ENCODE measurements around the gene ZFP36L2.

DNA sequence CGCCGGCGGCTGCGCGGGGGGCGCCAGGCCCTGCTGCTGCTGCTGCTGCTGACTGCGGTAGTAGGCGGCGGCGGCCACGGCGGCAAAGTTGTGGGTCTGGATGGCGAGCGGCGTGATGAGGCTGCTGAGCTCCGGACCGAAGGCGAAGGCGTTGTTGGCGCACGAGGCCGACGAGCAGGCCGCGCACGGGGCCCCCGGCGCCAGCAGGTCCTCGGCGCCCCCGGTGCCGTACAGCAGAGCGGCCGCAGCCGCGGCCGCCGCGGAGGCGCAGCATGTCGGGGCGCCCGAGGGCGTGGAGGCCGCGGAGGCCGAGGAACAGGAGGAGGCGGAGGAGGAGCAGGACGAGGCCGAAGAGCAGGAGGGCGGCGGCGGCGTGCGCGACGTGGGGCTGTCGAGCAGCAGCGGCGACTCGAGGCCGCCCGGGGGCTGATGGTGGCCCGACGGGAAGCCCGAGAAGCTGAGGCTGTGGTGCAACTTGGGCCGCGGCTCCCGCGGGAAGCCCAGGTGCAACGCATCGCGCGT is 1.8 kb downstream of the ZFP36L2 start:
- TF ChIP-seq, protein P1, sequence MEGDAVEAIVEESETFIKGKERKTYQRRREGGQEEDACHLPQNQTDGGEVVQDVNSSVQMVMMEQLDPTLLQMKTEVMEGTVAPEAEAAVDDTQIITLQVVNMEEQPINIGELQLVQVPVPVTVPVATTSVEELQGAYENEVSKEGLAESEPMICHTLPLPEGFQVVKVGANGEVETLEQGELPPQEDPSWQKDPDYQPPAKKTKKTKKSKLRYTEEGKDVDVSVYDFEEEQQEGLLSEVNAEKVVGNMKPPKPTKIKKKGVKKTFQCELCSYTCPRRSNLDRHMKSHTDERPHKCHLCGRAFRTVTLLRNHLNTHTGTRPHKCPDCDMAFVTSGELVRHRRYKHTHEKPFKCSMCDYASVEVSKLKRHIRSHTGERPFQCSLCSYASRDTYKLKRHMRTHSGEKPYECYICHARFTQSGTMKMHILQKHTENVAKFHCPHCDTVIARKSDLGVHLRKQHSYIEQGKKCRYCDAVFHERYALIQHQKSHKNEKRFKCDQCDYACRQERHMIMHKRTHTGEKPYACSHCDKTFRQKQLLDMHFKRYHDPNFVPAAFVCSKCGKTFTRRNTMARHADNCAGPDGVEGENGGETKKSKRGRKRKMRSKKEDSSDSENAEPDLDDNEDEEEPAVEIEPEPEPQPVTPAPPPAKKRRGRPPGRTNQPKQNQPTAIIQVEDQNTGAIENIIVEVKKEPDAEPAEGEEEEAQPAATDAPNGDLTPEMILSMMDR (tag by site-specific recombination; IDR thresholded peaks at IDR 0.05) = no peak
- TF ChIP-seq ZNF24 (tag by site-specific recombination; IDR thresholded peaks at IDR 0.05) = no peak
- TF ChIP-seq ZNF843 (tag by site-specific recombination; IDR thresholded peaks at IDR 0.05) = no peak
- TF ChIP-seq ZNF549 (tag by site-specific recombination; IDR thresholded peaks at IDR 0.05) = no peak
- no peak for TF ChIP-seq ZNF426 (tag by site-specific recombination; IDR thresholded peaks at IDR 0.05)
- no peak for TF ChIP-seq ATF2 (tag by site-specific recombination; IDR thresholded peaks at IDR 0.05; ENCODE audit: low read depth)
